Measurements from ENCODE around the gene PEX5.

GRCh38 chr12:7259060-7259459, 69.6 kb downstream of the PEX5 start:
- TF ChIP-seq CTCF (IDR thresholded peaks at IDR 0.05) (no peak), POLR2A (IDR thresholded peaks at IDR 0.05) (no peak)
